Caco-2 (cell line): ENCODE results near the gene CENPP. TPM values are rescaled to one million over a fixed set of nuclear protein-coding genes. Genes with fewer than 3 reads are reported as not detected.

Experiments
- BruUV-seq: library from RNA; stranded (reverse); fragments of 400-500 nt; replicated peaks from 2 replicates; lab custom pipeline; 2021; lab: Mats Ljungman, UMichigan
- CTCF ChIA-PET: fragments of 300-600 bp; sonication (Branson Sonifier 250); formaldehyde crosslinking; loops from one replicate; lab custom pipeline; 2022; ENCODE audit warnings: antibody characterized with exemption; lab: Charles Lee
- POLR2A ChIA-PET: fragments of 300-600 bp; sonication (Branson Sonifier 250); formaldehyde crosslinking; loops from one replicate; lab custom pipeline; 2022; ENCODE audit warnings: antibody characterized with exemption; lab: Charles Lee
- DNase-seq, 2 experiments: peaks; one replicate each; pipeline versions ENCODE4 v3.0.0 to v3.0.0-alpha.2; 2020 to 2022
- H3K27me3 ChIP-seq: replicated peaks from 2 replicates; pipeline ENCODE4 v1.6.0; 2011; ENCODE audit warnings: low read length; ENCODE audit not compliant: control insufficient read depth, insufficient read depth
- H3K36me3 ChIP-seq: 2 replicates; pipeline ENCODE4 v1.5.1; 2011; ENCODE audit warnings: low read length; ENCODE audit not compliant: control insufficient read depth, insufficient read depth
- H3K4me1 ChIP-seq: fragments of 250-450 bp; sonication (Bioruptor Pico); 2 replicates; pipeline ENCODE4 v1.5.1; 2020; ENCODE audit warnings: mild to moderate bottlenecking
- H3K4me3 ChIP-seq: 2 replicates; pipeline ENCODE4 v1.5.1; 2011; ENCODE audit warnings: low read depth, mild to moderate bottlenecking, control low read depth, low read length
- H3K9me3 ChIP-seq: fragments of 250-450 bp; sonication (Bioruptor Pico); 2 replicates; pipeline ENCODE4 v1.5.1; 2020; ENCODE audit warnings: mild to moderate bottlenecking, moderate library complexity
- H3K27ac Mint-ChIP-seq: one replicate; pipeline ENCODE4 v1.8.0; 2022; ENCODE audit warnings: mixed read lengths; ENCODE audit not compliant: unreplicated experiment
- H3K27me3 Mint-ChIP-seq: one replicate; pipeline ENCODE4 v1.8.0; 2022; ENCODE audit warnings: mixed read lengths; ENCODE audit not compliant: insufficient read depth, unreplicated experiment
- H3K36me3 Mint-ChIP-seq: one replicate; pipeline ENCODE4 v1.8.0; 2022; ENCODE audit warnings: mild to moderate bottlenecking, mixed read lengths; ENCODE audit not compliant: insufficient read depth, unreplicated experiment
- H3K4me1 Mint-ChIP-seq: one replicate; pipeline ENCODE4 v1.8.0; 2022; ENCODE audit warnings: low read depth, mixed read lengths; ENCODE audit not compliant: unreplicated experiment
- H3K4me3 Mint-ChIP-seq: one replicate; pipeline ENCODE4 v1.8.0; 2022; ENCODE audit warnings: mild to moderate bottlenecking, moderate library complexity, mixed read lengths; ENCODE audit not compliant: unreplicated experiment
- H3K9me3 Mint-ChIP-seq: one replicate; pipeline ENCODE4 v1.8.0; 2022; ENCODE audit warnings: mixed read lengths; ENCODE audit not compliant: unreplicated experiment
- intact Hi-C: fragments of 100-400 bp; cut with micrococcal nuclease; formaldehyde crosslinking; loops from one replicate; pipeline ENCODE4 v1.10.0; 2022; ENCODE audit not compliant: unreplicated experiment
- total RNA-seq: library from RNA; stranded (reverse); gene quantifications from 2 replicates; pipeline ENCODE4 v1.2.3, GENCODE V29; 2022
- TF ChIP-seq, protein P1 (sequence below), 2 experiments: fragments of 200-600 bp in 1 of 2; IDR thresholded peaks; 1 replicate in 1 of 2; 2 replicates in 1 of 2; pipeline versions ENCODE4 v1.5.1 to v1.8.0; 2011 to 2022; ENCODE audit warnings: antibody characterized with exemption in 1 of 2, control low read depth in 1 of 2, inconsistent platforms in 1 of 2, low read depth in 1 of 2, low read length in 1 of 2, mild to moderate bottlenecking in 1 of 2, moderate library complexity in 1 of 2; ENCODE audit not compliant: insufficient read depth in 1 of 2, severe bottlenecking in 1 of 2, unreplicated experiment in 1 of 2

Gene CENPP
- total RNA-seq, 1 experiment from 2014 or later = 7.6 TPM

DNA sequence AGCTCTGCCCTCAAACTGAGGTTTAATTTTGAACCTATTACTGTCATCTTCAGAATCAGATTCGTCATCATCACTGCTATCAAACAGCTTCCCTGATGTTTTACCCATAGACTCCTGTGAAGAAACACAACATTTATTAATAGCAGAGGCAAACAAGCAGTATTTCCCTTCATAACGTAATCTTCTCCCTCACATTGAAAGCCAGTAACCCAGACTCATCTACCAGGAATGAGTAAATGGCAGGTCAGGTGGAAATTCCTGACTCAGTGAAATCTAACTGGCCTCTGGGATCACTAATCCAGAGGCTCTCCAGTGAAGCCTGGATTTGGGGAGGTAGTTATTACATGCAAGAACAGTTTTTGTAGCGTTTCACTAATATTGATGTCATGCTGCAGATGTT, 15.2 kb upstream of the CENPP start:
- no peaks in the 10 kb centered on the region for H3K9me3 Mint-ChIP-seq
- no peak overlapping the region for H3K27ac Mint-ChIP-seq
- H3K36me3 Mint-ChIP-seq = peaks cover 48% of the 10 kb centered on the region
- H3K4me3 ChIP-seq = no peak overlapping the region
- no peak overlapping the region for H3K4me3 Mint-ChIP-seq
- no peaks in the 10 kb centered on the region for H3K4me1 ChIP-seq
- ChIA-PET CTCF (no interaction called here), POLR2A (no interaction called here)
- no peak for DNase-seq
- TF ChIP-seq, protein P1, sequence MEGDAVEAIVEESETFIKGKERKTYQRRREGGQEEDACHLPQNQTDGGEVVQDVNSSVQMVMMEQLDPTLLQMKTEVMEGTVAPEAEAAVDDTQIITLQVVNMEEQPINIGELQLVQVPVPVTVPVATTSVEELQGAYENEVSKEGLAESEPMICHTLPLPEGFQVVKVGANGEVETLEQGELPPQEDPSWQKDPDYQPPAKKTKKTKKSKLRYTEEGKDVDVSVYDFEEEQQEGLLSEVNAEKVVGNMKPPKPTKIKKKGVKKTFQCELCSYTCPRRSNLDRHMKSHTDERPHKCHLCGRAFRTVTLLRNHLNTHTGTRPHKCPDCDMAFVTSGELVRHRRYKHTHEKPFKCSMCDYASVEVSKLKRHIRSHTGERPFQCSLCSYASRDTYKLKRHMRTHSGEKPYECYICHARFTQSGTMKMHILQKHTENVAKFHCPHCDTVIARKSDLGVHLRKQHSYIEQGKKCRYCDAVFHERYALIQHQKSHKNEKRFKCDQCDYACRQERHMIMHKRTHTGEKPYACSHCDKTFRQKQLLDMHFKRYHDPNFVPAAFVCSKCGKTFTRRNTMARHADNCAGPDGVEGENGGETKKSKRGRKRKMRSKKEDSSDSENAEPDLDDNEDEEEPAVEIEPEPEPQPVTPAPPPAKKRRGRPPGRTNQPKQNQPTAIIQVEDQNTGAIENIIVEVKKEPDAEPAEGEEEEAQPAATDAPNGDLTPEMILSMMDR (IDR thresholded peaks at IDR 0.05; ENCODE audit: insufficient read depth in 1 of 2, low read depth in 1 of 2, low read length in 1 of 2, severe bottlenecking in 1 of 2, unreplicated experiment in 1 of 2) = no peak
- no peaks in the 10 kb centered on the region for H3K27me3 ChIP-seq
- intact Hi-C loops = no loop called here
- H3K4me1 Mint-ChIP-seq = peaks cover 6% of the 10 kb centered on the region
- H3K36me3 ChIP-seq = no peaks in the 10 kb centered on the region
- no peaks in the 10 kb centered on the region for H3K9me3 ChIP-seq
- no TSS peak for BruUV-seq
- H3K27me3 Mint-ChIP-seq = no peaks in the 10 kb centered on the region

DNA sequence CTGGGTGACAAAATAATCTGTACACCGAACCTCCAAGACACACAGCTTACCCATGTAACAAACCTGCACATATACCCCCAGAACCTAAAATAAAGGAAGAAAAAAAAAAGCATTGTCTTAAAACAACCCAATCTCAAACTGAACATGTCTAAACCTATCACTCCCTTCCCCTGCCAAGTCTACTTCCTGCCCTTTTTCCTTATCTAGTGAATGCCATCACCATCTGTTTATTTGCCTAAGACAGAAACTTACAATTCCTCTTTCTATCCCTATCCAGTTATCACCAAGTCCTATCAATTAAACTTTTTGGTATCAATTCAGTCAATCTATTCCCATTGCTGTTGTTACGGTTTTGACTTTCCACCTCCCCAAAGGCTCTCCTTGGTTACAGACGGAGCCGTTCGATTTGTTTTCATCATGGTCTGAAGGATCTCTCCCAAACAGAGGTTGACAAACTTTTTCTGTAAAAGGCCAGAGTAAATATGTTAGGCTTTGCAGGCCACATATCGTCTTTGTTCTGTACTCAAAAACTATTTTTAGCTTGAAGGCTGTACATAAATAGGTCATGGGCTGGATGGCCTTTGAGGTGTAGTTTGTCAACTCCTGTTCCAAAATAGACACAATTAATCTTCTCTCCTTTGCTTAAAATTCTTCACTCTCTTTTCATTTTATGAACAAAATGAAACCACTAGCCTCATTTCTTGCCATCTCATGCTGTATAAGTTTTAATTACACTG, 12.7 kb upstream of the CENPP start:
- H3K4me3 Mint-ChIP-seq = no peak overlapping the region
- Histone ChIP-seq H3K4me3 (no peak overlapping the region), H3K9me3 (no peaks in the 10 kb centered on the region), H3K4me1 (no peaks in the 10 kb centered on the region), H3K27me3 (no peaks in the 10 kb centered on the region), H3K36me3 (no peaks in the 10 kb centered on the region)
- no peak for DNase-seq
- TF ChIP-seq, protein P1 (IDR thresholded peaks at IDR 0.05; ENCODE audit: insufficient read depth in 1 of 2, low read depth in 1 of 2, low read length in 1 of 2, severe bottlenecking in 1 of 2, unreplicated experiment in 1 of 2) = no peak
- BruUV-seq = no TSS peak
- H3K4me1 Mint-ChIP-seq = peaks cover 7% of the 10 kb centered on the region
- H3K36me3 Mint-ChIP-seq = peaks cover 53% of the 10 kb centered on the region
- no peaks in the 10 kb centered on the region for H3K9me3 Mint-ChIP-seq
- no peak overlapping the region for H3K27ac Mint-ChIP-seq
- CTCF ChIA-PET = no interaction called here
- POLR2A ChIA-PET = no interaction called here
- intact Hi-C loops = no loop called here
- no peaks in the 10 kb centered on the region for H3K27me3 Mint-ChIP-seq

DNA sequence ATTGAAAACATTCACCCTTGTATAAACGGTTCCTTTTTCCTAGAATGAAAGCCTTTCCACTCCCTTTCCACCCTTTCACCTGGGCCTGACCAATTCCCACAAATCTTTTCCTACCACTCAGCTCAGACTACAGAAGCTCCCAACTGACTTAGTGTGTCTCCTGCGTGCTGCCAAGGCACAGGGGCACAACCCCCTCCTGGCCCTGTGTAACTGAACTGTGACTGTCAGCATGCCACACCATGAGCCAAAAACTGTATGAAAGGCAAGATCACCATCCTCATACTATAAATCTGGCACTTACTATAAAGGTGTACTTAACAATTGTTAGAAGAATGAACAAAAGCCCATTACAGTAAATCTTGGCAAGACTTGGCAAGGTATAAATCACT, 12.1 kb upstream of the CENPP start:
- intact Hi-C loops = no loop called here

More for the DNA sequence above, 12.1 kb upstream of the CENPP start:
- peaks cover 10% of the 10 kb centered on the region for H3K4me1 Mint-ChIP-seq
- H3K36me3 Mint-ChIP-seq = peaks cover 53% of the 10 kb centered on the region
- Histone ChIP-seq H3K4me1 (no peaks in the 10 kb centered on the region), H3K27me3 (no peaks in the 10 kb centered on the region), H3K36me3 (no peaks in the 10 kb centered on the region), H3K4me3 (no peak overlapping the region), H3K9me3 (no peaks in the 10 kb centered on the region)
- no TSS peak for BruUV-seq
- TF ChIP-seq, protein P1 (IDR thresholded peaks at IDR 0.05; ENCODE audit: insufficient read depth in 1 of 2, low read depth in 1 of 2, low read length in 1 of 2, severe bottlenecking in 1 of 2, unreplicated experiment in 1 of 2) = no peak
- H3K27ac Mint-ChIP-seq = no peak overlapping the region
- H3K9me3 Mint-ChIP-seq = no peaks in the 10 kb centered on the region
- no peak overlapping the region for H3K4me3 Mint-ChIP-seq
- DNase-seq = no peak
- no peaks in the 10 kb centered on the region for H3K27me3 Mint-ChIP-seq
- ChIA-PET CTCF (no interaction called here), POLR2A (no interaction called here)
